Breast epithelium (tissue), 3 donors: ENCODE data around the gene PTH1R.

Experiments
- POLR2A ChIP-seq: fragments of 450-650 bp; IDR thresholded peaks from one replicate; pipeline ENCODE4 v1.6.1; 2016; ENCODE audit warnings: antibody characterized with exemption, mild to moderate bottlenecking, moderate library complexity
- TF ChIP-seq, protein P1 (sequence below), 3 donors: fragments of 450-650 bp; IDR thresholded peaks; one replicate each; pipeline ENCODE4 v1.5.1; 2016 to 2017; ENCODE audit warnings: antibody characterized with exemption in 3 of 3, mild to moderate bottlenecking in 3 of 3, moderate library complexity in 3 of 3

GRCh38 chr3:46863261-46863782 lies 14.2 kb upstream of the PTH1R start, which contains the start of gene MYL3:
- TF ChIP-seq POLR2A = no peak
- TF ChIP-seq, protein P1, sequence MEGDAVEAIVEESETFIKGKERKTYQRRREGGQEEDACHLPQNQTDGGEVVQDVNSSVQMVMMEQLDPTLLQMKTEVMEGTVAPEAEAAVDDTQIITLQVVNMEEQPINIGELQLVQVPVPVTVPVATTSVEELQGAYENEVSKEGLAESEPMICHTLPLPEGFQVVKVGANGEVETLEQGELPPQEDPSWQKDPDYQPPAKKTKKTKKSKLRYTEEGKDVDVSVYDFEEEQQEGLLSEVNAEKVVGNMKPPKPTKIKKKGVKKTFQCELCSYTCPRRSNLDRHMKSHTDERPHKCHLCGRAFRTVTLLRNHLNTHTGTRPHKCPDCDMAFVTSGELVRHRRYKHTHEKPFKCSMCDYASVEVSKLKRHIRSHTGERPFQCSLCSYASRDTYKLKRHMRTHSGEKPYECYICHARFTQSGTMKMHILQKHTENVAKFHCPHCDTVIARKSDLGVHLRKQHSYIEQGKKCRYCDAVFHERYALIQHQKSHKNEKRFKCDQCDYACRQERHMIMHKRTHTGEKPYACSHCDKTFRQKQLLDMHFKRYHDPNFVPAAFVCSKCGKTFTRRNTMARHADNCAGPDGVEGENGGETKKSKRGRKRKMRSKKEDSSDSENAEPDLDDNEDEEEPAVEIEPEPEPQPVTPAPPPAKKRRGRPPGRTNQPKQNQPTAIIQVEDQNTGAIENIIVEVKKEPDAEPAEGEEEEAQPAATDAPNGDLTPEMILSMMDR (IDR thresholded peaks at IDR 0.05) = no peak
